Gastrocnemius medialis (tissue), 4 donors: ENCODE results near the gene LRRC8E.

Experiments used
- CTCF ChIP-seq, 5 experiments: fragments of 450-650 bp in 3 of 5; fragments of 200-600 bp in 2 of 5; sonication (generic) in 2 of 5; IDR thresholded peaks in 4 of 5; conservative IDR thresholded peaks in 1 of 5; 1 replicate in 4 of 5; 2 replicates in 1 of 5; pipeline ENCODE4 v1.5.1; 2016 to 2019; ENCODE audit warnings: antibody characterized with exemption in 5 of 5, mild to moderate bottlenecking in 3 of 5, moderate library complexity in 3 of 5
- POLR2A ChIP-seq, 2 donors: fragments of 450-650 bp; IDR thresholded peaks; one replicate each; pipeline ENCODE4 v1.6.1; 2017; ENCODE audit warnings: antibody characterized with exemption in 2 of 2, mild to moderate bottlenecking in 2 of 2, moderate library complexity in 2 of 2

DNA sequence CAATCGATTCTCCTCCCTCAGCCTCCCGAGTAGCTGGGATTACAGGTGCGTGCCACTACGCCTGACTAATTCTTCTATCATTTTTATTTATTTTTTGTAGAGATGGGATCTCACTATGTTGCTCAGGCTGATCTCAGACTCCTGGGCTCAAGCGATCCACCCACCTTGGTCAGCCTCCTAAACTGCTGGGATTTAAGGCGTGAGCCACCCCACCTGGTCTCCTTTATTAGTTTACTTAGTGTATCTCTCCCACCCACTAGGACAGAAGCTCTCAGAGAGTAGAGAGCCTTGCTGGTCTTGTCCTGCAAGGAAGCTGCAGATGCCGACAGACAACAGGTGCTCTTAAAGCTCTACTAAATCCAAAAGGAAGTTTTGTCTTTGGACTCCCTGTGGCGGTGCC, 2.5 kb upstream of the LRRC8E start:
- no peak for TF ChIP-seq CTCF (IDR thresholded peaks at IDR 0.05 in 4 of 5, conservative IDR thresholded peaks at IDR 0.05 in 1 of 5)
- no peak for TF ChIP-seq POLR2A (IDR thresholded peaks at IDR 0.05)
